ENCODE data around the gene CYGB.
"Not testable (repeated sequence)": the region's sequence is repeated elsewhere in the genome, so short reads cannot be mapped to it uniquely, and the experiment has no call there.

CYGB gene

DNA sequence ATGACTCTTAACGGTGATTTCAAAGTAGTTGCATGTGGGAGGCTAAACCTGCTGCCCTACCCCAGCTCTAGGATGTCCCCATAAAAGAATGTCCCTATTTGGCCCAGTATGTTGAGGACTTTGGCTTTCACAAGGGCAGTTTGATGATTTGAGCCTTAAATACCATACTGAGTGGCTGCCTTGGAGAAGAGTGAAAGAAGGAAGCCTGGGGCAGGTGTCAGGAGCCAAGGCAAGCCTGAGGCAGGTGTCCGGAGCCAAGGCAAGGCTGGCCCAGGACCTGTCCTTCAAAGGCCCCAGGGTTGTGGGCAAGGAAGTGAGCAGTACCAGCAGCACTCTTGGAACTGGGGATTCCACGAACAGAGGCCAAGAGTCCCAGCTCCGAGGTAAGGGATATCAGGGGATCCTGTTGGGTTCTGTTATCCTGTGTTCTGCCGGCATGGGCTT, 29.5 kb upstream of the CYGB start:
- DNase-seq = no peak

DNA sequence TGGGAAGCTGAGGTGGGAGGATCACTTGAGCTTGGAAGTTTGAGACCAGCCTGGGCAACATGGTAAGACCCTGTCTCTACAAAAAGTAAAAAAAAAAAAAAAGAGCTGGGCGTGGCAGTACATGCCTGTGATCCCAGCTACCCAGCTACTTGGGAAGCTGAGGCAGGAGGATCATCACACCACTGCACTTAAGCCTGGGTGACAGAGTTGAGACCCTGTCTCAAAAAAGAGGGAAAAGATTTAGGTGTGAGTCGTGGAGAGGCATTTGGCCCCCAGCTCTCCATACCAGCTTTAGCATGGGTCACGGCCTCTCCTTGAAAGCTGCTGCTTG, 29.1 kb upstream of the CYGB start:
- DNase-seq = no peak

GRCh38 chr17:76565728-76566612, 28.5 kb upstream of the CYGB start:
- no peak for DNase-seq

DNA sequence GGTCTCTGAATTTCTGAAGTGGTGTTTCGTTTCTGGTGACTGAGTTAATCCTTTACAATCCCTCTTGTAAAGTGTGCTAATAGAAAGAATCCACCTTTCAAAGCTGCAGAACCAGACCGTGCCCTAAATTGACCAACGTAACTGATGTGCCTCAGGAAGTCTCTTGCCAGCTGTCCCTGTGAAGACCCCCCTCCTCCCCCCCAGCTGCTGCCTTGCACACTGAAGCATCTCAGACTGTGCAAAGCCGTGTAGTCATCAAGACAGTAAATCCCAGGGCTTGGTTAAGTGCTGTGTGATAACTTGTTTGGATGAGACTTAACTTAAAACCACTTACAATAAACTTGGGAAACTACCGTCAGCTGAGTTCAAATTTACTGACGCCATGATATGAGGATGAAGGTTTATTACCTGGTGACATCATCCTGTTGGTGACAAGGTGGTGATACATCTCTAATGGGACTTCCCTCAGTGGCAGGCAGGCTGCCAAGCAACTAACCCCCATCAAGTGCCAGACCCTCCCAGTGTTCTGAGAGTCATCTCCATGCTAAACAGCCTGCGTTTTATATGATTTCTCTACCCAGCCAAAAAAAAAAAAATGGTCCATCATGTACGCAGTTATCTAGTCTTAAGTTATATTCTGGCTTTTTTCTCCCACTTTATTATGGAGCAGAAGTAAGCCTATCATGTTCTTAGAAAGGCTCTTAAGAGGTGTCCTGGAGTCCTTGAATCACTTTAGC, 27.6 kb upstream of the CYGB start:
- DNase-seq = not testable (repeated sequence)

GRCh38 chr17:76563359-76563758, 25.9 kb upstream of the CYGB start:
- DNase-seq = not testable (repeated sequence)

DNA sequence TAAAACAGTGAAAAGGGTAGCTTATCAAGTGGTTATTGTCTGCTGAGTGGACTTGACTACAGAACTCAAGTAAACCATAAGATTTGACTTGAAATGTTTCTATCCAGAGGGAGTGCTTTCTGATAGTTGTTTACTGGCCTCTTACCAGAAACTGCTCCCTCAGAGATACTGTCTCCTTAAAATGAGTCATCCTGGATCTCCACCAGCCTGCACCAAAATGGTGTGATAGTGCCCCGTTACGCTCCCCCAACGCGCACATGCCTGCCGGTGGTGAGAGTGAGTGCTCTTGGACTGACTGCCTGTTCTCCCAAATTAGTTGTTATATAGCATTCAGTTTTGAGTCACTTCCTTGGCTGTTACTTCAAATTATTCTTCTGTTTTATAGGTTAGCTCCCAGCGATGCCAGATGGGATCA, 25.2 kb upstream of the CYGB start:
- DNase-seq = no peak

DNA sequence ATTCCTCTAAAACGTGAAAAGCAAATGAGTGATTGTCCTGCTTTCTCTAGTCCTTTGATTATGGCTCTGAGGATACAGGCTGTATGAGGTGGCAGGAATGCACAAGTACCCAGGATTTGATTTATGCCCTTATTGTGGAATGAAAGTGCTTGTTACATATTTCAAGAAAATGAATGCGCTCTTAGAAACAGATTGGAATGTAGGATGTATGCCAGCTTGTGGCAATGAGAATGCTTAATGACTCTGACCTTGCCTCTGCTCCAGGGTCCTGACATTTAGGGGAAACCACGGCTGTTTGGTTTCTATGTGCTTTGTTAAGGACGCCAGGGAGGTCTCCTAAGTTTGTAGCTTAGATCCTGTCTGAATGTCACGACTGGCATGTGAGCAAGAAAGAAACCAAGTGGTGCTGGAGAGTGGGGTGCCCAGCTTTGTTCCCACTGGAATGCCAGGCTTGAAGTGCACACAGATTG, 24.3 kb upstream of the CYGB start:
- DNase-seq = no peak

GRCh38 chr17:76561332-76561731, 23.8 kb upstream of the CYGB start:
- DNase-seq = no peak

GRCh38 chr17:76560877-76561221, 23.3 kb upstream of the CYGB start:
- DNase-seq = no peak

DNA sequence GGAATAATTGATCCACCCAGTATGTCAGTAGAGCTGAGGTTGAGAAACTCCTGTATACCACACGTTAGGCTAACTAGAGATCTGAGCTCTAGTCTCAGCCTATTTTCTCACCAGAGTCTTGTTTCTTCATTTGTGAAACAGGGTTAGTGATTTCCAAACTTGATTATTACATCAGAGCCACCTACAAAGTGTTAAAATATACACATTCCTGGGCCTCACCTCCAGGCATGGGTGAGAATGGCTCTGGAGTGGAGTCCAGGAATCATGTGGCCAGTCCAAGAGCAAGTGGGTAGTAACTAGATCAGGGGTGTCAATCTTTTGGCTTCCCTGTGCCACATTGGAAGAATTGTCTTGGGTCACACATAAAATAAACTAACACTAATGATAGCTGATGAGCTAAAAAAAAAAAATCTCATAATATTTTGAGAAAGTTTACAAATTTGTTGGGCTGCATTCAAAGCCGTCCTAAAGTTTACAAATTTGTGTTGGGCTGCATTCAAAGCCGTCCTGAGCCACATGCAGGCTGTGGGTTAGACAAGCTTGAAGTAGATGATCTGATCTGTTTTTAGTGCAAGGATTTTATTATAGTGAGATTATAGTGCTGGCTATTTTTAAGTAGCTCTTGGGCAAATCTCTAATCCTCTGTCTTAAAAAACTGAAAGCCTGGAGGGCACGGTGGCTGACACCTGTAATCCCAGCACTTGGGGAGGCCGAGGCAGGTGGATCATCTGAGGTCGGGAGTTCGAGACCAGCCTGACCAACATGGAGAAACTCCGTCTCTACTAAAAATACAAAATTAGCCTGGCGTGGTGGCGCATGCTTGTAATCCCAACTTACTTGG, 22.7 kb upstream of the CYGB start:
- no peak for DNase-seq

GRCh38 chr17:76559460-76559859, 22.0 kb upstream of the CYGB start:
- DNase-seq = not testable (repeated sequence)

DNA sequence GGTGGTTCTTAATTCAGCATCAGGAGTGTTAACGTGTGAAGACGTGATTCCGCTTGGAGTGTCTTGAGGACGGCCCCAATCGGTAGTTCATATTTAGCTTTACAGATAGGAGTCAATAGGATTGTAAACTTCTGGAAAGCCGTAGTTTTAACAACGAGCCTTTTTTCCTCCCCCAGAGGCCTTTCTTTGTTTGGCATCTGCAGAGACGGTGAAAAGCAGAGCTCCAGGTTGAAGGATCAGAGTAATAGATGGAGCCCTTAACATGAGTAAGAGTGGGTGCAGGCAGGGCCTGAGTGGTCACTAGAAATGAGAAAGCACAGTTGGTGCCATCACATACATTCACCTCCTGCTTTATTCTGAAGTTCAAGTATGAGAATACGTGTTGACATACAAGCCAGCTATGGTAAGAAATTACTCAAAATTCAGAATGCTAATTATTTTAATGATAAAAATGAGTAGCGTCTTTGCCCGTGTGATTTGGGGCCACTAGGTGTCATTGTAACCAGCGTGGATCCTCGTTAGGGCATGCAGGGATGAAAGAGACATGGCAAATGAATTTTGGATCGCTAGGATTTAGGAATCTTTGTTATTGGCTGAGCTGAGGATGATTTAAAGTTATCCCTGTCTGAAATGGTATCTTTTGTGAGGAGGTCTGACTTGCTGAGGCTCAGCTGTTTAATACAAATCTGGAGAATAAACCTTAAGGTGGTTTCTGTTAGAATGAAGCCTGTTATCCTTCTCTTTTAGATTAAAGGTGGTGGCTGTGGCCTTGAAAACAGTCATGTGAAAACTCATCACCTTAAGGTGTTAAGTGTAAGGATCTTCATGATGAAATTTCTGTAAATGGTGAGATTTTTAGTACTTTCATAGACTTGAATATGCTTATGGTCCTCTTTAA, 20.9 kb upstream of the CYGB start:
- DNase-seq = no peak

DNA sequence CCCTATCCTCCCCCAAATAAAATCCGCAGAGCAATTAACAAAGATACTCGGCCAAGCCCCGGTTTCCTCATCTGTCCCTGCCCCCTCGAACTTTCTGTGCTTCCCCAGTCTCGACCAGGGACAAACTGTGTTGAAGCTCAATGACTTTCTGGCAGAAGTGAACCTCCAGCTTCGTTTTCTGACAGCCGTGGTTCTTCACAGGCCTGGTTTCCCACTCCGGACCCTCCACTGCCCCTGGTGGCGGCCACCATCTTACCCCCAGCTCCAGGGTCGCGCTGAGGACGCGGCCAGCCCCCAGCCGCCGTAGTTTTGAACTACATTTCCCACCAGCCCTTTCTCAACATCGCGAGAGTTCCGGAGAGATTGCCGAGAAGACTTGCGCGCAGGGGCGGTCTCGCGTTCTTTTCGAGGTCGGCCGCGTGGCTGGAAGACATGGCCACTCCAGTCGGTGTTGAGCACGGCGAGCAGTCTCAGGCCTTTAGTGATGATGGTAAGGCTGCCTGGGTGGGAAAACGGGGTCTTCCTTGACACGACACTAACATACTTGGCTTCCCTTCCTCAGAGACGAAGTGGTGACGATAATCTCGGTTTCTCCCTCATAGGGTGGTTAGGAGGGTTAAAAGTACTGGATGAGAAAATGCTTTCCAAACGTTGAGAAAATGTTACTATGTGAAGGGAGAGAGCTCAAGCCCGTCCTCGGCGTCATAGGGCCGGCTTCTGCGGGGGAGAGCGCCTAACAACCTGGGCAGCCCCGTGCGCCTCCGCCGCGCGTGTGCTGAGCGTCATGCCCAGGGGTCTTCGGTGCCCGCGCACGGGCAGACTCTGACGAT, 20.1 kb upstream of the CYGB start:
- peak; percentile 92 to 96 for DNase-seq

DNA sequence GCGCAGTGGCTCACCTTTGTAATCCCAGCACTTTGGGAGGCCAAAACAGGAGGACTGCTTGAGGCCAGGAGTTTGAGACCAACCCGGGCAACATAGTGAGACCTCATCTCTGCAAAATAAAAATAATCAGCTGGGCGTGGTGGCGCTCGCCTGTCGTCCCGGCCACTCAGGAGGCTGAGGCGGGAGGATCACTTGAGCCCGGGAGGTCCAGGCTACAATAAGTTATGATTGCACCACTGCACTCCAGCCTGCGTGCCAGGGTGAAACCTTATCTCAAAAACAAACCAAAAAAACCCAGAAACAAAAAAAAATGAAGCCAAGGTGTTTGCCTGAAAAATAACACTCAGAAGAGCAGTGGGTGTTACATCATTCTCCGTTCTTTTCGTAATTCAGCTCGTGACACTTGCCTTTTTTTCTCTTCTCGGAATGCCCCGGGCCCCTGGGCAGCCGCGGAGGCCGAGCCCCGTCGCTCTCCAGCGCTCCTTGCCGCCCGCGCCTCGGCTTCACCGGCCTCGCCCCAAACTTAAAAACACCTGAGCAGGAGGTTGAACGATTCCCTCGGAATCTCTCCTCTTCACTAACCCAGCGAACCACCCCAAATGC, 19.4 kb upstream of the CYGB start:
- peak; percentile 37 to 38 for DNase-seq

DNA sequence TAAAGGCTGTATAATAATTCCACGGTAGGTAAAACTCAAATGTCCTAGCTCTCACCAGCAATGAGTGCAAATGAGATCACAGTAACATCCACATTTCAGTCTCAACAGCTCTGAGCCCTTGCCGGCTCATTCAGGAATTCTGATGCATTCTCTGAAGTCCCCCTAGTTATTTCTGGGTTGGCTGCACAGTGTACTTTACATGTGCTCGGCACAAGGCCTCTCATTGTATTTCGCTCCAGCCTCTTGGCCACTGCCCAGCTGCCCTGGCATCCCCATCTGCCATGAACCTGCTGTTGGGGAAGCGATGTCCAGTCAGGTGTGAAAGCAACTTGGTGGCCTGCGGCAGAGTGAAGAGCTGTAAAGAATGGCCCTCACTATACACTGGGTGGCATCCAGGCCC, 16.6 kb upstream of the CYGB start:
- no peak for DNase-seq

- DNase-seq = no peak
Measured at GRCh38 chr17:76553178-76553908, 15.8 kb upstream of the CYGB start.

- DNase-seq = no peak
Measured at GRCh38 chr17:76551685-76552084, 14.2 kb upstream of the CYGB start.

DNA sequence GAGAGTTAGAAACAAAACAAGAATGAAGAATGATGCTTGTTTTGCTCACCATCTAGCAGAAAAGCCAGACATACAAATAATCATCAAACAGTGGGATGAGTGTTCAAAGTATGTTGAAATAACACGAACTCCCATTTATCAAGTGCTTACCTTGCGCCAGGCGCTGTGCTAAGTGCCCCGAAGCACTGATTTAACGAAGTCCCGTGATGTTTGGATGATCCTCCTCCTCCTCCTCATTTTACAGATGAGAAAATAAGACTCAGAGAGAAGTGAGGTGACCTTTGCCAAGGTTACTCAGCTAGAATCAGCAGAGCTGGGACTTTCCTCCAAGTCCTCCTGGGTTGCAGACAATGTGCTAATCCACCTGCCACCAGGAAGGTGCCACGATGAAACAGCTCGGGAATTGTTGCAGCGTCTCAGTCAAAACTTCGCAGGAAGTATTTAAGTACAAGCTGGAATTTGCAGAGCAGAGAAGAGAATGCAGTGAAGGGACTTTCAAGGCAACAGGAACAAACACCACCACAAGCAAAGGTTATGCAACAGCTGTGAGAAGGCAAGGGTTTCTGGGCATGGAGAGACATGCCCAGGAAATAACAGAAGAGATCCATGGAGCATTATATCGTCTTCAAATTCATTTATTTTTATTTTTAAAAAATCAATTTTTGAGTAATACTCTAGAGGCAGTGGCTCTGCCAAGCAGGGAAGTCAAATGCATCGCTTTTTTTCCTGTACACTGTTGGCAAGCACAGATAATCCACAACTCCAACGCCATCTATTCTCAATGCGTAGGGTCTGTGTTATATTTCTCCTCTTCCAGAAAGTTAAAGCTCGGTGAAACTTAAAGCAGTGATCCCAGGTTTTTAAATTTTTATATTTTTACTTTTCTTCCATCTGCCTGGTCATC, 13.5 kb upstream of the CYGB start:
- no peak for DNase-seq

- DNase-seq = no peak
Measured at GRCh38 chr17:76549539-76549938, 12.0 kb upstream of the CYGB start.
